GM19238 (cell line): ENCODE results near the gene ADAM8.
"Not testable (repeated sequence)": the region's sequence is repeated elsewhere in the genome, so short reads cannot be mapped to it uniquely, and the experiment has no call there.

Experiments
- DNase-seq: peaks from one replicate; pipeline ENCODE4 v3.0.0; 2011; ENCODE audit warnings: low spot score; ENCODE audit not compliant: insufficient read length

ADAM8 gene

GRCh38 chr10:133276435-133277201 is at the start of gene ADAM8:
TSS of gene ADAM8 (minus strand) at chr10:133276868. CDS start at chr10:133276817, 51 bp downstream.
- DNase-seq = peak; percentile 95

GRCh38 chr10:133326223-133326551 is 49.5 kb upstream of the ADAM8 start:
- no peak for DNase-seq

- no peak for DNase-seq
Observed at GRCh38 chr10:133325440-133326222, 49.0 kb upstream of the ADAM8 start.

- no peak for DNase-seq
Observed at GRCh38 chr10:133324857-133325260, 48.2 kb upstream of the ADAM8 start.

GRCh38 chr10:133324198-133324792 is 47.6 kb upstream of the ADAM8 start:
- no peak for DNase-seq

- not testable (repeated sequence) for DNase-seq
Observed at GRCh38 chr10:133322064-133322709, 45.5 kb upstream of the ADAM8 start.

GRCh38 chr10:133320852-133321422 is 44.3 kb upstream of the ADAM8 start:
- not testable (repeated sequence) for DNase-seq

GRCh38 chr10:133318494-133319127 is 41.9 kb upstream of the ADAM8 start:
- peak; percentile 63 for DNase-seq

- no peak for DNase-seq
Observed at GRCh38 chr10:133316732-133317131, 40.1 kb upstream of the ADAM8 start.

- no peak for DNase-seq
Observed at GRCh38 chr10:133316266-133316665, 39.6 kb upstream of the ADAM8 start.

- no peak for DNase-seq
Observed at GRCh38 chr10:133315847-133316246, 39.2 kb upstream of the ADAM8 start.

- DNase-seq = no peak
Observed at GRCh38 chr10:133314911-133315310, 38.2 kb upstream of the ADAM8 start.

GRCh38 chr10:133313192-133313591 is 36.5 kb upstream of the ADAM8 start:
- no peak for DNase-seq

- no peak for DNase-seq
Observed at GRCh38 chr10:133312769-133313145, 36.1 kb upstream of the ADAM8 start.

GRCh38 chr10:133312016-133312768 is 35.5 kb upstream of the ADAM8 start:
- DNase-seq = no peak

GRCh38 chr10:133311570-133311969 is 34.9 kb upstream of the ADAM8 start:
- DNase-seq = no peak

- DNase-seq = no peak
Observed at GRCh38 chr10:133310789-133311188, 34.1 kb upstream of the ADAM8 start.

GRCh38 chr10:133310399-133310755 is 33.7 kb upstream of the ADAM8 start:
- no peak for DNase-seq

- no peak for DNase-seq
Observed at GRCh38 chr10:133309720-133310398, 33.2 kb upstream of the ADAM8 start.
